GM19395 (cell line): ENCODE data around the gene EMID1.
"Not testable (repeated sequence)": the region's sequence is repeated elsewhere in the genome, so short reads cannot be mapped to it uniquely, and the experiment has no call there.

Experiments used
- ATAC-seq: cut with Tn5 transposase; IDR thresholded peaks from one replicate; pipeline ENCODE4 v1.9.1; 2021; ENCODE audit warnings: mild to moderate bottlenecking, moderate library complexity; ENCODE audit not compliant: unreplicated experiment

Gene EMID1

GRCh38 chr22:29226351-29226981 is 20.8 kb downstream of the EMID1 start:
- ATAC-seq, result no peak

- ATAC-seq, result no peak
These were observed 25.5 kb downstream of the EMID1 start for GRCh38 chr22:29230972-29231875.

GRCh38 chr22:29231971-29232959 is 26.6 kb downstream of the EMID1 start:
- ATAC-seq, result no peak

GRCh38 chr22:29233277-29233877 is 27.7 kb downstream of the EMID1 start:
- ATAC-seq, result no peak

GRCh38 chr22:29240481-29240880 is 34.8 kb downstream of the EMID1 start:
- not testable (repeated sequence) for ATAC-seq

- no peak for ATAC-seq
These were observed 38.3 kb downstream of the EMID1 start for GRCh38 chr22:29243874-29244446.

- ATAC-seq, result no peak
These were observed 39.3 kb downstream of the EMID1 start for GRCh38 chr22:29244785-29245625.

- ATAC-seq, result no peak
These were observed 40.1 kb downstream of the EMID1 start for GRCh38 chr22:29245626-29246385.

GRCh38 chr22:29247891-29248290 is 42.2 kb downstream of the EMID1 start:
- not testable (repeated sequence) for ATAC-seq

GRCh38 chr22:29251265-29251664 is 45.6 kb downstream of the EMID1 start:
- no peak for ATAC-seq

GRCh38 chr22:29251981-29252911 is 46.5 kb downstream of the EMID1 start:
- no peak for ATAC-seq

GRCh38 chr22:29253561-29254285 is 48.0 kb downstream of the EMID1 start:
- ATAC-seq, result no peak

- ATAC-seq, result no peak
These were observed 48.6 kb downstream of the EMID1 start for GRCh38 chr22:29254286-29254660.

GRCh38 chr22:29255064-29255621 is 49.4 kb downstream of the EMID1 start:
- no peak for ATAC-seq

- no peak for ATAC-seq
These were observed 51.1 kb downstream of the EMID1 start for GRCh38 chr22:29256606-29257325.

GRCh38 chr22:29257751-29258181 is 52.1 kb downstream of the EMID1 start:
- no peak for ATAC-seq
